ENCODE measurements around the gene MAGEC2. TPM values are rescaled to one million over a fixed set of nuclear protein-coding genes. Genes with fewer than 3 reads are reported as not detected.

Gene MAGEC2
- not detected in 2 replicates for total RNA-seq (2021)
- not detected for Bru-seq, nascent RNA
- not detected for BruChase-seq, experiment 1, labeled RNA remaining after a 2-hour chase
- not detected for BruChase-seq, experiment 2, labeled RNA remaining after a 6-hour chase
- long read RNA-seq, result 0 reads

GRCh38 chrX:142204522-142205433 lies at the start of gene MAGEC2:
MAGEC2 (minus strand) TSS chrX:142205290; CDS start chrX:142203987, 1,303 bp downstream.
- CTCF ChIA-PET, result no interaction called here
- intact Hi-C loops (cut with micrococcal nuclease; ENCODE audit: unreplicated experiment), result no loop called here

GRCh38 chrX:142251680-142252079 lies 46.6 kb upstream of the MAGEC2 start:
- Histone ChIP-seq H3K27ac (ENCODE audit: low read depth, low read length, poor library complexity, severe bottlenecking) (no peak overlapping the region), H3K36me3 (ENCODE audit: insufficient read depth, low read length, poor library complexity, severe bottlenecking) (no peaks in the 10 kb centered on the region), H3K27me3 (replicated peaks; ENCODE audit: insufficient read depth, low read depth, low read length, poor library complexity) (no peaks in the 10 kb centered on the region), H3K9me3 (ENCODE audit: low read depth, low read length, poor library complexity, severe bottlenecking) (peaks cover 13% of the 10 kb centered on the region), H3K4me1 (ENCODE audit: insufficient read depth, low read length, poor library complexity, severe bottlenecking) (no peaks in the 10 kb centered on the region), H3K4me3 (ENCODE audit: low read depth, low read length, poor library complexity, severe bottlenecking) (no peak overlapping the region)
- TF ChIP-seq EZH2 (IDR thresholded peaks at IDR 0.05; ENCODE audit: borderline replicate concordance, low read depth, low read length, poor library complexity, severe bottlenecking) (no peak), CTCF (conservative IDR thresholded peaks at IDR 0.05; ENCODE audit: low read depth, low read length) (no peak)
- ChIA-PET CTCF (no interaction called here), POLR2A (ENCODE audit: low non-redundant PET) (no interaction called here)
- DNase-seq (ENCODE audit: low spot score), result no peak
- intact Hi-C loops (cut with micrococcal nuclease; ENCODE audit: unreplicated experiment), result no loop called here
- BruUV-seq (replicated peaks), result no TSS peak

More at GRCh38 chrX:142204522-142205433, at the start of gene MAGEC2:
- no peak for DNase-seq (ENCODE audit: low spot score)
- no TSS peak for BruUV-seq (replicated peaks)
- Histone ChIP-seq H3K27me3 (replicated peaks; ENCODE audit: insufficient read depth, low read depth, low read length, poor library complexity) (no peaks in the 10 kb centered on the region), H3K9me3 (ENCODE audit: low read depth, low read length, poor library complexity, severe bottlenecking) (peaks cover 6% of the 10 kb centered on the region), H3K4me1 (ENCODE audit: insufficient read depth, low read length, poor library complexity, severe bottlenecking) (no peaks in the 10 kb centered on the region), H3K4me3 (ENCODE audit: low read depth, low read length, poor library complexity, severe bottlenecking) (no peak within 1 kb of the TSS), H3K36me3 (ENCODE audit: insufficient read depth, low read length, poor library complexity, severe bottlenecking) (no peaks in the 10 kb centered on the region), H3K27ac (ENCODE audit: low read depth, low read length, poor library complexity, severe bottlenecking) (no peak within 1 kb of the TSS)
- TF ChIP-seq EZH2 (IDR thresholded peaks at IDR 0.05; ENCODE audit: borderline replicate concordance, low read depth, low read length, poor library complexity, severe bottlenecking), result no peak
- TF ChIP-seq CTCF (conservative IDR thresholded peaks at IDR 0.05; ENCODE audit: low read depth, low read length), result no peak
- POLR2A ChIA-PET (ENCODE audit: low non-redundant PET), result no interaction called here

- Histone ChIP-seq H3K9me3 (ENCODE audit: low read depth, low read length, poor library complexity, severe bottlenecking) (peaks cover 8% of the 10 kb centered on the region), H3K27me3 (replicated peaks; ENCODE audit: insufficient read depth, low read depth, low read length, poor library complexity) (no peaks in the 10 kb centered on the region), H3K27ac (ENCODE audit: low read depth, low read length, poor library complexity, severe bottlenecking) (no peak overlapping the region), H3K36me3 (ENCODE audit: insufficient read depth, low read length, poor library complexity, severe bottlenecking) (no peaks in the 10 kb centered on the region), H3K4me3 (ENCODE audit: low read depth, low read length, poor library complexity, severe bottlenecking) (no peak overlapping the region), H3K4me1 (ENCODE audit: insufficient read depth, low read length, poor library complexity, severe bottlenecking) (no peaks in the 10 kb centered on the region)
- intact Hi-C loops (cut with micrococcal nuclease; ENCODE audit: unreplicated experiment), result no loop called here
- ChIA-PET CTCF (no interaction called here), POLR2A (ENCODE audit: low non-redundant PET) (no interaction called here)
- DNase-seq (ENCODE audit: low spot score), result no peak
- TF ChIP-seq EZH2 (IDR thresholded peaks at IDR 0.05; ENCODE audit: borderline replicate concordance, low read depth, low read length, poor library complexity, severe bottlenecking), result no peak
- TF ChIP-seq CTCF (conservative IDR thresholded peaks at IDR 0.05; ENCODE audit: low read depth, low read length), result no peak
- BruUV-seq (replicated peaks), result no TSS peak
These were observed 46.1 kb upstream of the MAGEC2 start for GRCh38 chrX:142251202-142251601.
